Keratinocyte (primary cell): ENCODE results near the gene DCAF8.

Experiments used
- CTCF ChIP-seq, 3 experiments: IDR thresholded peaks in 1 of 3; conservative IDR thresholded peaks in 1 of 3; optimal IDR thresholded peaks in 1 of 3; 2 replicates in 2 of 3; 3 replicates in 1 of 3; pipeline versions ENCODE3 to v1.5.1; 2011; ENCODE audit warnings: low read length in 3 of 3, mild to moderate bottlenecking in 3 of 3, moderate library complexity in 2 of 3, control low read depth in 1 of 3, inconsistent platforms in 1 of 3; ENCODE audit not compliant: insufficient read depth in 2 of 3; ENCODE audit errors: extremely low read depth in 1 of 3
- EZH2 ChIP-seq: IDR thresholded peaks from one replicate; pipeline ENCODE4 v1.6.1; 2012; ENCODE audit warnings: inconsistent platforms, mild to moderate bottlenecking, low read length, moderate library complexity

DNA sequence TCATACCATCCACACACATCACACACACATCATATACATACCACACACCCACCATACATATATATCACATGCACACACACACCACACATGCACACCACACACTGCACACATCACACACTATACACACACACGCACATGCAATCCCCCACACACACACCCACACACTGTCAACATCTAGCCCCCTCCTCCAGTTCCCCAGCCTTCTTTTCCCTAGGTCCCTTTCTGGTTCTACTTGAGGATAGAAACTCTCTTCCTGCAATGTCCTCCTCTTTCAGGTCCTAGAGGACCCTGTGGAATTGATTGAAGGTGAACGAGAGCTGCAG is 67.7 kb downstream of the DCAF8 start:
- no peak for TF ChIP-seq CTCF (optimal IDR thresholded peaks at IDR 0.05 in 1 of 3, IDR thresholded peaks at IDR 0.05 in 1 of 3, conservative IDR thresholded peaks at IDR 0.05 in 1 of 3; ENCODE audit: extremely low read depth in 1 of 3, insufficient read depth in 2 of 3, low read length in 3 of 3)
- TF ChIP-seq EZH2 = no peak
